Ovary (tissue), 3 donors: Measurements from ENCODE around the gene UNC5A.

Source experiments
- CTCF ChIP-seq, 3 donors: fragments of 450-650 bp in 2 of 3; fragments of 200-600 bp in 1 of 3; IDR thresholded peaks; one replicate each; pipeline versions ENCODE4 v1.5.1 to v1.8.0; 2016 to 2022; ENCODE audit warnings: antibody characterized with exemption in 3 of 3, mild to moderate bottlenecking in 1 of 3
- EP300 ChIP-seq: sonication (generic); formaldehyde crosslinking; IDR thresholded peaks from one replicate; pipeline ENCODE4 v1.6.1; 2017; ENCODE audit warnings: antibody characterized with exemption
- POLR2A ChIP-seq: fragments of 450-650 bp; IDR thresholded peaks from one replicate; pipeline ENCODE4 v1.6.1; 2017; ENCODE audit warnings: antibody characterized with exemption, mild to moderate bottlenecking, moderate library complexity
- donor health status: DM: no; HTN: no; CAD: no.

GRCh38 chr5:176860381-176860780 is 50.0 kb downstream of the UNC5A start:
- no peak for TF ChIP-seq CTCF (IDR thresholded peaks at IDR 0.05)
- TF ChIP-seq EP300 = no peak
- no peak for TF ChIP-seq POLR2A
